Right kidney (tissue), 1 donor: Measurements from ENCODE around the gene MLLT10.
A peak's percentile ranks its signal among the peaks of the same experiment; 100 is the strongest.

Experiments used
- DNase-seq: peaks from one replicate; pipeline ENCODE4 v3.0.0-alpha.2; 2016

Gene MLLT10

GRCh38 chr10:21516242-21517131 is 17.5 kb upstream of the MLLT10 start:
- DNase-seq: peak; percentile 87

GRCh38 chr10:21517134-21518031 is 16.6 kb upstream of the MLLT10 start:
- peak; percentile 96 for DNase-seq

- DNase-seq: no peak
Observed at GRCh38 chr10:21518149-21518640, 15.8 kb upstream of the MLLT10 start.

GRCh38 chr10:21518641-21519396 is 15.2 kb upstream of the MLLT10 start:
- DNase-seq: peak; percentile 77

- peak; percentile 68 for DNase-seq
Observed at GRCh38 chr10:21519397-21519933, 14.6 kb upstream of the MLLT10 start.

GRCh38 chr10:21519941-21520436 is 14.0 kb upstream of the MLLT10 start:
- DNase-seq: peak; percentile 78

GRCh38 chr10:21520509-21520908 is 13.5 kb upstream of the MLLT10 start:
- peak; percentile 36 for DNase-seq

- DNase-seq: peak; percentile 49
Observed at GRCh38 chr10:21520949-21521348, 13.1 kb upstream of the MLLT10 start.

- no peak for DNase-seq
Observed at GRCh38 chr10:21521751-21522533, 12.1 kb upstream of the MLLT10 start.

GRCh38 chr10:21522631-21523406 is 11.2 kb upstream of the MLLT10 start:
- peak; percentile 18 for DNase-seq

- DNase-seq: peak; percentile 66
Observed at GRCh38 chr10:21523557-21524008, 10.4 kb upstream of the MLLT10 start.

GRCh38 chr10:21524131-21524525 is 9.9 kb upstream of the MLLT10 start:
- no peak for DNase-seq

- DNase-seq: peak; percentile 81
Observed at GRCh38 chr10:21524526-21525366, 9.3 kb upstream of the MLLT10 start.

GRCh38 chr10:21525367-21526187 is 8.5 kb upstream of the MLLT10 start, which contains the start of gene SKIDA1:
TSS of gene SKIDA1 (minus strand) at chr10:21525682. CDS start at chr10:21517822, 7,860 bp downstream.
- DNase-seq: peak; percentile 99

GRCh38 chr10:21526188-21526859 is 7.7 kb upstream of the MLLT10 start:
- DNase-seq: peak; percentile 88

GRCh38 chr10:21526860-21527597 is 7.0 kb upstream of the MLLT10 start:
- DNase-seq: peak; percentile 91
